ENCODE measurements around the gene NEURL4.

Gene NEURL4

DNA sequence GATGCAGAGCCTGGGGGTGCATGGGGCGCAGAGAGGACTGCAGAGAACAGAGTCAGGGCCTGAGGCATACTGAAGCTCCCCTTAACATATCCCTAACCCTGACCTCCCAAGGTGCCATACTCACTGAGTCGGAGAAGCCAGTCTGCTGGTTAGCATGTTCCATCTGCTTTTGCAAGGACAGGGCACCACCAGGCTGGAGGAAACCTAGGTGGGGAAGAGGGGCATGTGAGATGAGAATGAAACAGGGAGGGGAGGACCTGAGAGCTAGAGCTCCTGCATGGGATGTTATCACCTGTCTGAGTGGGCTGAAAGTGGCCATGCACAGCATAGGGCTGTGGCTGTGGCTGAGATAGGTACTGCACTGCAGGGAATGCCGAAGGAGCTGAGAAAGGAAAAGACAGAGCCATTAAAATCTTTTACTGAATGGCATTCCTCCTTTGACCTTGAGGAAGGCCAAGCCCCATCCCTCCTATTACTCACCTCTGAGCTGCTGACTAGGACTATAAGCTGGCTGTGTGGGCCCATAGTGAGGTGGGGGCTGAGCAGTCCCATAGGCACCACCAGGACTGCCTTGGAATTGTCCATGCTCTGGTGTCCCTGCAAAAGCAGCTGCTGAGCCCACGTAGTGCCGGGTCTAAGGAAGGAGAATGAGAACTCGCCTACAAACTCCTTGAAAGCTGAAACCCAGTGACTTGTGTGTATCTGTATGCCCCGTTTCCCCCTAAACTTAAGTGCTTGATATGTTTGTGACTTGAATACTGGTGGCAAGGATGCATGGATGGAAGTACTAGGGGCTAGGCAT, 15.8 kb downstream of the NEURL4 start:
- no peak overlapping the region for H3K4me3 ChIP-seq (ENCODE audit: low read length)
- TF ChIP-seq, protein P1, sequence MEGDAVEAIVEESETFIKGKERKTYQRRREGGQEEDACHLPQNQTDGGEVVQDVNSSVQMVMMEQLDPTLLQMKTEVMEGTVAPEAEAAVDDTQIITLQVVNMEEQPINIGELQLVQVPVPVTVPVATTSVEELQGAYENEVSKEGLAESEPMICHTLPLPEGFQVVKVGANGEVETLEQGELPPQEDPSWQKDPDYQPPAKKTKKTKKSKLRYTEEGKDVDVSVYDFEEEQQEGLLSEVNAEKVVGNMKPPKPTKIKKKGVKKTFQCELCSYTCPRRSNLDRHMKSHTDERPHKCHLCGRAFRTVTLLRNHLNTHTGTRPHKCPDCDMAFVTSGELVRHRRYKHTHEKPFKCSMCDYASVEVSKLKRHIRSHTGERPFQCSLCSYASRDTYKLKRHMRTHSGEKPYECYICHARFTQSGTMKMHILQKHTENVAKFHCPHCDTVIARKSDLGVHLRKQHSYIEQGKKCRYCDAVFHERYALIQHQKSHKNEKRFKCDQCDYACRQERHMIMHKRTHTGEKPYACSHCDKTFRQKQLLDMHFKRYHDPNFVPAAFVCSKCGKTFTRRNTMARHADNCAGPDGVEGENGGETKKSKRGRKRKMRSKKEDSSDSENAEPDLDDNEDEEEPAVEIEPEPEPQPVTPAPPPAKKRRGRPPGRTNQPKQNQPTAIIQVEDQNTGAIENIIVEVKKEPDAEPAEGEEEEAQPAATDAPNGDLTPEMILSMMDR (conservative IDR thresholded peaks at IDR 0.05; ENCODE audit: low read depth, low read length): peak; percentile 8
- DNase-seq (ENCODE audit: low read depth): no peak

- TF ChIP-seq, protein P1 (conservative IDR thresholded peaks at IDR 0.05; ENCODE audit: low read depth, low read length): no peak
- no peak overlapping the region for H3K4me3 ChIP-seq (ENCODE audit: low read length)
- DNase-seq (ENCODE audit: low read depth): no peak
Measured at GRCh38 chr17:7312432-7313087, 16.6 kb downstream of the NEURL4 start.

DNA sequence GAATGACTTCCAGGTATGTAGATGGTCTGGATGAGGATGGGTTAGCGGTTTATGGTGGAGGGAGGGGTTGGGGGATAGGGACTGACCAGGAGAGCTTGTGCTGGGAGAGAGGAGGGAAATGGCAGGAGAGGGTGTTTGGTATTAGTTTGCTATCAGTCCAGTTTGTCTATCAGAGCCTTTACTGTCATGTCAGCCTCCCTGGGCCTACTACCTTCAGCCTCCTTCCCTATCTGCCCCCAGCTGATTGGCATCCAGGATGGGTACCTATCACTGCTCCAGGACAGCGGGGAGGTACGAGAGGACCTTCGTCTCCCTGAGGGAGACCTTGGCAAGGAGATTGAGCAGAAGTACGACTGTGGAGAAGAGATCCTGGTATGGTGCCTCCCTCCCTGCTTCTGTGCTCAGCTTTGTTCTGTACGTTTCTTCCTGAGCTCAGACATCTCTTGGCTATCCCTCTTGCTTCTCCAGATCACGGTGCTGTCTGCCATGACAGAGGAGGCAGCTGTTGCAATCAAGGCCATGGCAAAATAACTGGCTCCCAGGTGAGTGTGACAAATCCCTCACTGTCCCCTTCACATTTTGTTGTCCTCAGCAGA, 17.9 kb downstream of the NEURL4 start:
- no peak overlapping the region for H3K4me3 ChIP-seq (ENCODE audit: low read length)
- DNase-seq (ENCODE audit: low read depth): no peak
- TF ChIP-seq, protein P1 (conservative IDR thresholded peaks at IDR 0.05; ENCODE audit: low read depth, low read length): no peak

DNA sequence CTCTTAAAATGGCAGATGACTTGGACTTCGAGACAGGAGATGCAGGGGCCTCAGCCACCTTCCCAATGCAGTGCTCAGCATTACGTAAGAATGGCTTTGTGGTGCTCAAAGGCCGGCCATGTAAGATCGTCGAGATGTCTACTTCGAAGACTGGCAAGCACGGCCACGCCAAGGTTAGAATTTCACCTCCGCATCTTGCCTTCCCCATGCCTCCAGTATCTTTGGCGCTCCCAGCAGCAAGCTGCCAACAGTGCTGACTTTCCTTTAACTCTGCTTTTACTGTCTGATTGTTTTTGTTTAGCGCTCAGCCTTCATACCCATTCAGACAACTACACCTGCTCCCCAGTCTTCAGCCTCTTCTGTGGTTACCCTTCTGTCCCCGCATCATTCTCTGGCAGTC, 19.5 kb downstream of the NEURL4 start:
- H3K4me3 ChIP-seq (ENCODE audit: low read length): peak overlapping the region; percentile 2
- TF ChIP-seq, protein P1 (conservative IDR thresholded peaks at IDR 0.05; ENCODE audit: low read depth, low read length): no peak
- DNase-seq (ENCODE audit: low read depth): no peak

DNA sequence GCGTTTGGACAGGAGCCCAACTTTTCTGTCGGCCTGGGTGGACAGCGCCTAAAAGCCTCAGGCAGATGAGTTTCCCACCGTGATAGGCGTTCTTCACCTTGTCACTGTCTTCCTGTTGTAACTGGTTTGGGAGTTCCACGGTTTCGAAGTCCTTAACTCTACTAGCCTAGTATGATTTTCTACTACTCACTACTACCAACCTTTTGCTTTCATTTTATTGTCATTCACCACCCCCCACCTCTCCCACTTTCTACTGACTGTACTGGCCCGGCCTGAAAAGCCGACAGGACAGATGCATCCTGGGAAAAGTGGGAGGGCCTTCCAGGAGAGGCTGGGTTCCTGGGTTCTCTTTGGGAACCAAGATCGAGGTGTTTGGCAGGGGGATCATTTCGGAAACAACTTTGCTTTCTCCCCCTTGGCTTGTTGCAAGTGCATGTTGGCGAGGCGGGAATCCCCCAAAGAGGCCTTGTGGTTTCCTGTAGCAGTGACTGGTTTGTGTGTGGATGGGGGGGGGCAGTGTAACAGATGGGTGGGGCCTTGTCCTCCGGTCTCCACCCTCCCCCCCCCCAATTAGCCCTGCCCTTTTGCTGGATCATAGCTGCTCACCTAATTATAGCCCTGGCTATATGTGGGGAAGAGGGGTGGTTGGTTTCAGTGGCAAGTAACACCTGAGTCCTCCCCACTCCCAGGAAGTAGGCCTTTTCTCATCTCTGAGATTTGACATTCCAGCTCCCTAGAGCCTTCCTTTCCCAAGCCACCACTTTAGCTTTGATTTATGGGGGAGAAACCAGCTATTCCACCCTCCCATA, 20.3 kb downstream of the NEURL4 start:
- TF ChIP-seq, protein P1 (conservative IDR thresholded peaks at IDR 0.05; ENCODE audit: low read depth, low read length): no peak
- no peak for DNase-seq (ENCODE audit: low read depth)

GRCh38 chr17:7307686-7308624, 21.2 kb downstream of the NEURL4 start:
- TF ChIP-seq, protein P1 (conservative IDR thresholded peaks at IDR 0.05; ENCODE audit: low read depth, low read length): no peak
- DNase-seq (ENCODE audit: low read depth): no peak
- peak overlapping the region; percentile 96 for H3K4me3 ChIP-seq (ENCODE audit: low read length)

More for the DNA sequence above, 20.3 kb downstream of the NEURL4 start:
- peak overlapping the region; percentile 96 for H3K4me3 ChIP-seq (ENCODE audit: low read length)

Data from retinal pigment epithelial cell (primary cell).